NCI-H748 treated with DMSO at 0.1 percent for 48 hours (cell line): ENCODE measurements around the gene EIF5.
"Not testable (repeated sequence)": the region's sequence is repeated elsewhere in the genome, so short reads cannot be mapped to it uniquely, and the experiment has no call there.

Experiments used
- DNase-seq: peaks from one replicate; lab custom pipeline; 2025; lab: John Stamatoyannopoulos, UW

EIF5 gene

GRCh38 chr14:103336191-103336590, 2.2 kb downstream of the EIF5 start:
- no peak for DNase-seq

GRCh38 chr14:103337794-103338193, 3.8 kb downstream of the EIF5 start:
- DNase-seq: no peak

- no peak for DNase-seq
Observed at GRCh38 chr14:103339561-103339960, 5.5 kb downstream of the EIF5 start.

- DNase-seq: no peak
Observed at GRCh38 chr14:103340480-103341212, 6.6 kb downstream of the EIF5 start.

DNA sequence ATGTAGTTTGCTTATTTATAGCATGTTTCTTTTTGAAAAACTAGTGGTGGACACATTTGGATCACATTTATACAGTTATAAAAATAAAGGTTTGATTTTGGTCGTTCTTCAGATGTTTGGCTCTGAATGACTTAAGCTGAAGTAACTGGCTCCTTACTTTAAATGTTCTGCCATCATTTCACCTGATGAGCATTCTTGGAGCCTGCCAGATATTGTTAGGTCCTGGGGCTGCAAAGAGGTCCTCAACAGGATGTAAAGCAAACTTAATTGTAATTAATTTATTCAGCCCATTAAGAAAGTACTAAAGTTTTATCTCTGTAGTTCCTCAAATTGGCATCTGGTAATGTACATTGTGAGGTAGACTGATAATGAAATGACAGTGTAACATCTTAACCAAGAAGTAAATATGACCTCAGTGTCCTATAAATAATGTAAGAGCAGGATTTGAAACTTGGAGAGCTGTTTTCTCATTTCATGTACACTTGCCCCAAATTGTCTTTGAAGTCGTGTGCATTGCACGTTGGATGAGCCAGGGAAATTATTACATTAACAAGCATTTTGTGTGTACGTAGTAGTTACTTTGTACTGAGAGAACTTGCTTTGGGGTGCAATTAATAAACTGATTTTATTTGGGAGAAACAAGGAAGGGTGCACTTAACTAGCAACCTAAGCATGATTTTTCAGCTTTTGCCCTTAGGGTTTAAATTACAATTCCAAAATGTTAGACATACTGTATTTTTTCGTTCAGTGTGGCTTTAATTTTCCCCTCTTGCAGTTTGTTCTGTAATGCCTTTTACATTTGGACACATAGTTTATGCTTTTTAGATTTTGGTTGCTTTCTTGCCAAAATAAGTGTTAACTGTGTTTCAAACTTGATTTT, 7.5 kb downstream of the EIF5 start:
- DNase-seq: no peak

- no peak for DNase-seq
Observed at GRCh38 chr14:103343164-103343879, 9.3 kb downstream of the EIF5 start.

GRCh38 chr14:103343905-103344797, 10.1 kb downstream of the EIF5 start:
- no peak for DNase-seq

GRCh38 chr14:103346286-103346685, 12.2 kb downstream of the EIF5 start:
- no peak for DNase-seq

- no peak for DNase-seq
Observed at GRCh38 chr14:103347091-103347815, 13.2 kb downstream of the EIF5 start.

GRCh38 chr14:103348154-103348553, 14.1 kb downstream of the EIF5 start:
- DNase-seq: no peak

GRCh38 chr14:103349982-103350381, 15.9 kb downstream of the EIF5 start:
- no peak for DNase-seq

- no peak for DNase-seq
Observed at GRCh38 chr14:103353362-103353761, 19.3 kb downstream of the EIF5 start.

DNA sequence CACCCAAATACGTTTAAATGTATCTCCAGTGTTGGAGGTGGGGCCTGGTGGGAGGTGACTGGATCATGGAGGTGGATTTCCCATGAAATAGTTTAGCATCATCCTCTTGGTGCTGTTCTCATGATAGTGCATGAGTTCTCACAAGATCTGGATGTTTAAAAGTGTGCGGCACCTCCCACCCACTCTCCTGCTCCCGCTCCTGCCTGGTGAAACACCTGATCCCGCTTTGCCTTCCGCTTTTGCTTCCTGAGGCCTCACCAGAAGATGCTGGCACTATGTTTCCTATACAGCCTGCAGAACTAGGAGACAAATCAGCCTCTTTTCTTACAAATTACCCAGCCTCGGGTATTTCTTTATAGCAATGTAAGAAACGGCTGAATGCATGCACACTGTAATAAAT, 20.1 kb downstream of the EIF5 start:
- DNase-seq: no peak

DNA sequence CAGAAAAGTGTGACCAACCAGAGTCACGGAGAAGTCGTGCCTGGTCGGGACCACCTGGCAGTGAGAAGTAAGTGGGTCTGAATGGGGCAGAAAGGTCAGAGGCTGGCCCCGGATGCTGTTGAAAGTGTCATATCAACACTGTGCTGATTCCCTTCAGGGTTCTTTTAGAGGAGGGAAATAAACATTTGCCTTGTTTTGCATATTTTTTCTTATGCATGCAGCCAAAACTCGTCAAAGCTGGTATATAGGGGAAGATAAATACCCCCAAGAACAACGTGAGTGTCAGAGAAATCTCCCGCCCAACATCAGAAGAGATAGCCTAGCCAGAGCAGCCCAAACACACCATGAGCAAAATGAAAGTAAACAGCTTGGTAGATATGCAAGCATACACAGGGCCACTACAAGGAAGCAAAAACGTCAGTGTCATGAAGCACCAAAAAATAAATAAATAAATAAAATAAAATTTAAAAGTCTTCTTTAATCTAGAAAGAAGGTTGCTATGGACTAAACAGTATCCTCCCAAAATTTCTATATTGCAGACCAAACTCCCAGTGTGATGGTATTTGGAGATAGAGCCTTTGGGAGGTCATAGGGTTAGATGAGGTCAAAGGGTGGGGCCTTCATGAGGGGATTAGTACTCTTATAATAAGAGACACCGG, 22.1 kb downstream of the EIF5 start:
- no peak for DNase-seq

GRCh38 chr14:103357552-103357951, 23.5 kb downstream of the EIF5 start:
- DNase-seq: not testable (repeated sequence)

DNA sequence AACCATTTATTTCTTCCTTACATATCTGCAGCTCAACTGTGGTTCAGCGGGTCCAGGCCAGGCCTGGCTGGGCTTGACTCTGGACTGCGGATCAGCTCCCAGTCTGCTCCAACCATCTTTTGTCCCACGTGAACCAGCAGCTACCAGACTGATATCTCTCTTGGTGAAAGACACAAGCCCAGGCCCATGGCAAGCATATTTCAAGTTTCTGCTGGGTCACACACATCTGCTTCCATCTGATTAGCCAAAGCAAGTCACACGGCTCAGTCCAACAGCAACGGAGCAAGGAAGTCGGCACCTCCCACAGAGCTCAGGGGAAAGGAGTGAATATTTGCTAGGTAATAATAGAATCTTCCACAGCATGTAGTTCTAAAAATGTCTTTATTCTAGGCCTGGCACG, 26.5 kb downstream of the EIF5 start:
- no peak for DNase-seq

GRCh38 chr14:103361867-103362266, 27.8 kb downstream of the EIF5 start:
- no peak for DNase-seq

GRCh38 chr14:103362780-103363179, 28.7 kb downstream of the EIF5 start:
- DNase-seq: no peak

DNA sequence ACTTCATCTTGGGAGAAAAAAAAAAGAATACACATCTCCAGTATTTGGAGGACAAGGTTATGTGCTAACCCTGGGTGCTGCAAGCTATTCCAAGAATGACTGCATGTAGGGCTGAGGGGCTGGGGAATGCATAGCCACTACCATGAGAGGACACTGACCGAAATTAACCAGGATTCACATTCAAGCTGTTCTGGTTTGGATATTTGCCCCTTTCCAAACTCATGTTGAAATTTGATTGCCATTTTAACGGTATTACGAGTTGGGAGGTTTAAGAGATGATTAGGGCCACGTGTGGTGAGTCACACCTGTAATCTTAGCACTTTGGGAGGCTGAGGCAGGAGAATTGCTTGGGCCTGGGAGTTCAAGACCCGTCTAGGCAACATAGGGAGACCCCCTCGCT, 32.7 kb downstream of the EIF5 start:
- no peak for DNase-seq

DNA sequence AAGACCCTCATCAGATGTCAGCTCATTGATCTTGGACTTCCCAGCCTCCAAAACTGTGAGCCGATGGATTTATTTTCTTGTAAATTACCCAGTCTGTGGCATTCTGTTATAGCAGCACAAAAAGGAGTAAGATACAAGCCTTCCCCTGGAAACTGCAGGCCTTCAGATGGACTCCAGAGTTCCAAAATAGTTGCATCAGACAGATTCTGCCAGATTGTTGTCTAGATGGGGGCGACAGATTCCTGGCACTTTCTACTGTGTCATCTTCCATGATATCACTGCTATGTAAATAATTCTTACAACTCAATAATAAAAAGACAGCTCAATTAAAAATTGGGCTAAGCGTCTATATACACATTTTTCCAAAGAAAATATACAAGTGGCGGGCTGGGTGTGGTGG, 34.0 kb downstream of the EIF5 start:
- DNase-seq: no peak
